Esophagus squamous epithelium (tissue), 5 donors: ENCODE measurements around the gene NOL9. TPM values are rescaled to one million over a fixed set of nuclear protein-coding genes. Genes with fewer than 3 reads are reported as not detected.
A peak's percentile ranks its signal among the peaks of the same experiment; 100 is the strongest.

Source experiments
- DNase-seq: peaks from one replicate; lab custom pipeline; 2025; lab: John Stamatoyannopoulos, UW
- H3K27ac ChIP-seq, 4 donors: fragments of 200-600 bp; sonication (generic); one replicate each; pipeline ENCODE4 v1.5.1; 2016 to 2019; ENCODE audit warnings: mild to moderate bottlenecking in 1 of 4
- H3K27me3 ChIP-seq, 4 donors: fragments of 200-600 bp; sonication (generic); 1 replicate in 3 of 4; 2 replicates in 1 of 4; pipeline versions ENCODE4 v1.5.1 to v1.6.0; 2017 to 2021; ENCODE audit warnings: antibody characterized with exemption in 1 of 4
- H3K36me3 ChIP-seq, 3 donors: fragments of 200-600 bp; sonication (generic); one replicate each; pipeline ENCODE4 v1.5.1; 2016 to 2019
- H3K4me1 ChIP-seq, 3 donors: fragments of 200-600 bp; sonication (generic); one replicate each; pipeline ENCODE4 v1.5.1; 2017 to 2019
- H3K4me3 ChIP-seq, 4 donors: fragments of 200-600 bp; sonication (generic); 1 replicate in 3 of 4; 2 replicates in 1 of 4; pipeline ENCODE4 v1.5.1; 2016 to 2019; ENCODE audit warnings: mild to moderate bottlenecking in 2 of 4, moderate library complexity in 1 of 4
- H3K9me3 ChIP-seq, 3 donors: fragments of 200-600 bp; sonication (generic); one replicate each; pipeline ENCODE4 v1.5.1; 2016 to 2019
- CTCF ChIP-seq, 6 experiments: fragments of 450-650 bp in 4 of 6; fragments of 200-600 bp in 2 of 6; sonication (generic) in 2 of 6; IDR thresholded peaks; one replicate each; pipeline ENCODE4 v1.5.1; 2016 to 2019; ENCODE audit warnings: antibody characterized with exemption in 6 of 6, mild to moderate bottlenecking in 4 of 6, moderate library complexity in 4 of 6
- POLR2A ChIP-seq, 4 donors: fragments of 450-650 bp; IDR thresholded peaks; one replicate each; pipeline ENCODE4 v1.6.1; 2017; ENCODE audit warnings: antibody characterized with exemption in 4 of 4, mild to moderate bottlenecking in 4 of 4, moderate library complexity in 3 of 4
- WGBS, 2 donors: methylation state at CpG; one replicate each; pipeline ENCODE4 v1.1.5; 2018; 5-methylcytosine and 5-hydroxymethylcytosine counted together
- intact Hi-C: fragments of 100-400 bp; cut with DNase I; formaldehyde crosslinking; loops from one replicate; pipeline ENCODE4 v1.15.0; 2022
- total RNA-seq, 4 donors: library from RNA; depleted of rRNA; stranded (reverse); fragments of >200 nt; gene quantifications; one replicate each; pipeline ENCODE4 v1.1.0, GENCODE V29; 2016
- donor health status: DM: yes; HTN: yes; CAD: no.

The NOL9 gene
- total RNA-seq, 4 donors from 2014 or later, result 13.0 to 36.4 (median 22.3) TPM

GRCh38 chr1:6588893-6589520 lies 34.7 kb upstream of the NOL9 start:
- Histone ChIP-seq H3K27me3 (no peaks in the 10 kb centered on the region), H3K4me3 (no peak overlapping the region), H3K27ac (peak overlapping the region; percentile 71 to 82 (median 79)), H3K36me3 (peaks cover 42 to 70% (median 49%) of the 10 kb centered on the region in 3 donors), H3K9me3 (no peaks in the 10 kb centered on the region), H3K4me1 (peaks cover 42 to 97% (median 42%) of the 10 kb centered on the region in 3 donors)
- intact Hi-C loops, result no loop called here
- 44% methylated on average over 3 of the region's 24 CpGs; no CpG with 5 or more reads in 1 of the 2 donors for WGBS, 2 donors
- no peak for TF ChIP-seq POLR2A (IDR thresholded peaks at IDR 0.05)
- TF ChIP-seq CTCF (IDR thresholded peaks at IDR 0.05), result no peak
- DNase-seq, result no peak

DNA sequence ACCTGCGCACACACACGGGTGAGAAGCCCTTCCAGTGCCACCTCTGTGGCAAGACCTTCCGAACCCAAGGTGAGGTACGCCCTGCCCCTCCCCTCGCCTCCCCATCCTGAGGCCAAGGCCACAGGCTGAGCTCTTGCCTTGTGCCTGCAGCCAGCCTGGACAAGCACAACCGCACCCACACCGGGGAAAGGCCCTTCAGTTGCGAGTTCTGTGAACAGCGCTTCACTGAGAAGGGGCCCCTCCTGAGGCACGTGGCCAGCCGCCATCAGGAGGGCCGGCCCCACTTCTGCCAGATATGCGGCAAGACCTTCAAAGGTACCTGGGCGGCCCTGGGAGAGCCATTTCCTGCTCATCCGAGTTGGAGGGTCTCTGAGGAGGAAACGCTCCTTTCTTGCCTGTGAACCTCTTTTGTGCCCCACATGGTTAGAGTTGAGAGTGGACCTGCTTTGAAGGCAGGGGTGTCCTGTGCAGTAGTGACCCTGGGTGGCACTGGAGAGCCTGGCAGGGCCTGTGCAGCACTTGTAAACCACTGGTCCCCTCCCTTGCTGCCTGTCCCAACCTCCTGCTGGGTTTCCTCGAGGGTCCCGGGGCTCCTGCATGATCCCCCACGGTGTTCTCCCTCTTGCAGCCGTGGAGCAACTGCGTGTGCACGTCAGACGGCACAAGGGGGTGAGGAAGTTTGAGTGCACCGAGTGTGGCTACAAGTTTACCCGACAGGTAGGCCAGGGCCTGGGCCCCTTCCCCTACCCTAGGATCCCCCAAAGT lies 34.0 kb upstream of the NOL9 start:
- intact Hi-C loops, result no loop called here
- H3K27ac ChIP-seq, result peak overlapping the region; percentile 71 to 82 (median 79)
- H3K36me3 ChIP-seq, result peaks cover 35 to 63% (median 42%) of the 10 kb centered on the region in 3 donors
- no peak overlapping the region for H3K4me3 ChIP-seq
- WGBS, 2 donors, result 51% methylated on average over 3 of the region's 25 CpGs; no CpG with 5 or more reads in 1 of the 2 donors
- peaks cover 42 to 96% (median 42%) of the 10 kb centered on the region in 3 donors for H3K4me1 ChIP-seq
- peak in 1 of 6 experiments; percentile 7 for TF ChIP-seq CTCF (IDR thresholded peaks at IDR 0.05)
- no peak for TF ChIP-seq POLR2A (IDR thresholded peaks at IDR 0.05)
- DNase-seq, result no peak
- no peaks in the 10 kb centered on the region for H3K27me3 ChIP-seq
- H3K9me3 ChIP-seq, result no peaks in the 10 kb centered on the region

DNA sequence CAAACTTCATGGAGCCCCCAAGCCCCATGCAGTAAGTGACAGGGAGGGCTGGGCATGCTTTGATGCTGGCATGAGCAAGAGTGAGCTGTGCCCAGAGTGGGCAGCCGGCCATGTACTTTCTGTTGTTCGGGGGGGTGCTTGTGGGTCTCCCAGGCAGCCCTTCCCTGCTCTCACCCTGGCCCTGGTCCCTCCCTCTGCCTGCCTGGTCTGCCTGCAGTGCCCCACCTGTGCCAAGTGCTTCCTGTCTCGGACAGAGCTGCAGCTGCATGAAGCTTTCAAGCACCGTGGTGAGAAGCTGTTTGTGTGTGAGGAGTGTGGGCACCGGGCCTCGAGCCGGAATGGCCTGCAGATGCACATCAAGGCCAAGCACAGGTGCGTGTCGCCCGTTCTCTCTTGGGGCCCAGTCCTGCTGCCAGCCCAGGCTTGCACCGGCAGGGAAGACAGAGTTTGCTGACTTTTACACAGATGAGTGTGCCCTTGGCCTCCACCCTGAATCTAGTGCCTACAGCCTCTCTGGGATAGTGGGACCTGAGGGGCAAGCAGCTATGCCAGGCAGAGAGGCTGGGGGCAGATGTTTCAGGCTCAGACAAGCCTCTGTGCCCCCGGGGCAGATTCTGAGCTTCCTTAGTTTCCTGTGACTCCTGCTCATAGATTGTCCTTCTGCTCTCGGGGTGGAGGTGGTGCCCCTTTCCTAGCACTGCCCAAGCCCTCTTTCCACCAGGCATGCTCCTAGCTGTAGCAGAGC lies 33.1 kb upstream of the NOL9 start:
- DNase-seq, result no peak
- intact Hi-C loops, result no loop called here
- Histone ChIP-seq H3K4me3 (no peak overlapping the region), H3K27me3 (no peaks in the 10 kb centered on the region), H3K4me1 (peaks cover 41 to 96% (median 42%) of the 10 kb centered on the region in 3 donors), H3K36me3 (peaks cover 27 to 56% (median 33%) of the 10 kb centered on the region in 3 donors), H3K9me3 (no peaks in the 10 kb centered on the region), H3K27ac (peak overlapping the region; percentile 71 to 82 (median 79))
- no peak for TF ChIP-seq POLR2A (IDR thresholded peaks at IDR 0.05)
- TF ChIP-seq CTCF (IDR thresholded peaks at IDR 0.05), result peak in 1 of 6 experiments; percentile 2
- WGBS, 2 donors, result 17 to 67% methylated on average over 1 to 10 of the region's 13 CpGs

GRCh38 chr1:6586404-6586816 lies 32.1 kb upstream of the NOL9 start:
- Histone ChIP-seq H3K27ac (peak overlapping the region in 3 of 4 donors; percentile 24 to 82 (median 78)), H3K36me3 (peaks cover 24 to 54% (median 27%) of the 10 kb centered on the region in 3 donors), H3K9me3 (no peaks in the 10 kb centered on the region), H3K4me1 (peaks cover 39 to 96% (median 39%) of the 10 kb centered on the region in 3 donors), H3K4me3 (no peak overlapping the region), H3K27me3 (no peaks in the 10 kb centered on the region)
- TF ChIP-seq CTCF (IDR thresholded peaks at IDR 0.05), result no peak
- no peak for TF ChIP-seq POLR2A (IDR thresholded peaks at IDR 0.05)
- intact Hi-C loops, result no loop called here
- WGBS, 2 donors, result no CpG with 5 or more reads among the region's 11 CpGs
- no peak for DNase-seq
